Heart left ventricle (tissue), 16 donors: ENCODE data around the gene PAQR5. TPM values are rescaled to one million over a fixed set of nuclear protein-coding genes. Genes with fewer than 3 reads are reported as not detected.

Experiments used
- ATAC-seq, 4 donors: fragments of 200-7000 bp; cut with Tn5 transposase; one replicate each; pipeline ENCODE4 v1.9.1; 2020 to 2022; ENCODE audit warnings: moderate library complexity in 4 of 4, mild to moderate bottlenecking in 3 of 4, moderate number of reproducible peaks in 1 of 4
- DNase-seq, 5 donors: peaks; one replicate each; pipeline ENCODE4 v3.0.0-alpha.2; 2020
- H3K27ac ChIP-seq, 12 donors: fragments of 200-600 bp; sonication (generic) in 4 of 12; one replicate each; pipeline versions ENCODE4 v1.5.0 to v1.8.0; 2016 to 2022; ENCODE audit warnings: mild to moderate bottlenecking in 2 of 12
- H3K27me3 ChIP-seq, 9 donors: fragments of 200-600 bp; sonication (generic) in 2 of 9; one replicate each; pipeline versions ENCODE4 v1.5.1 to v1.8.0; 2016 to 2022; ENCODE audit warnings: mild to moderate bottlenecking in 3 of 9
- H3K36me3 ChIP-seq, 9 donors: fragments of 200-600 bp; sonication (generic) in 2 of 9; one replicate each; pipeline versions ENCODE4 v1.5.0 to v1.8.0; 2018 to 2022; ENCODE audit warnings: mild to moderate bottlenecking in 2 of 9
- H3K4me1 ChIP-seq, 12 donors: fragments of 200-600 bp; sonication (generic) in 4 of 12; one replicate each; pipeline versions ENCODE4 v1.5.0 to v1.8.0; 2016 to 2022; ENCODE audit warnings: mild to moderate bottlenecking in 3 of 12
- H3K4me3 ChIP-seq, 12 donors: fragments of 200-600 bp; sonication (generic) in 4 of 12; one replicate each; pipeline versions ENCODE4 v1.5.0 to v1.8.0; 2017 to 2022; ENCODE audit warnings: mild to moderate bottlenecking in 9 of 12, moderate library complexity in 4 of 12
- H3K9me3 ChIP-seq, 12 donors: fragments of 200-600 bp; sonication (generic) in 4 of 12; one replicate each; pipeline versions ENCODE4 v1.5.0 to v1.8.0; 2016 to 2022; ENCODE audit warnings: mild to moderate bottlenecking in 1 of 12
- POLR2A ChIP-seq, 2 donors: fragments of 450-650 bp; IDR thresholded peaks; one replicate each; pipeline ENCODE4 v1.6.1; 2017; ENCODE audit warnings: antibody characterized with exemption in 2 of 2, mild to moderate bottlenecking in 2 of 2, moderate library complexity in 2 of 2
- WGBS, 4 donors: extraction: QIAGEN DNeasy Blood & Tissue Kit in 2 of 4; methylation state at CpG; one replicate each; pipeline versions ENCODE4 v1.1.5 to v1.1.7; 2013 to 2018; 5-methylcytosine and 5-hydroxymethylcytosine counted together
- intact Hi-C, 10 donors: fragments of 100-400 bp; cut with DNase I; formaldehyde crosslinking; loops; one replicate each; pipeline versions ENCODE4 v1.11.1 to v1.14.2; 2022
- polyA plus RNA-seq, 2 donors: library from polyadenylated mRNA; stranded (reverse); fragments of 200-250 nt; gene quantifications; one replicate each; pipeline ENCODE4 v1.2.3, GENCODE V29; 2013
- total RNA-seq, 9 donors: library from RNA; depleted of rRNA in 2 of 9; stranded (reverse); fragments of >200 nt in 2 of 9; fragmentation: NEBNext Ultra II Directional in 3 of 9; extraction: Animal tissue kit (Norgen Biotek cat#: 25700) in 3 of 9; gene quantifications; one replicate each; pipeline versions ENCODE4 v1.1.0 to v1.2.4, GENCODE V29; 2016 to 2023
- TF ChIP-seq, protein P1 (sequence below), 12 donors: fragments of 200-600 bp; sonication (generic) in 4 of 12; IDR thresholded peaks; one replicate each; pipeline versions ENCODE4 v1.5.0 to v1.8.0; 2018 to 2022; ENCODE audit warnings: antibody characterized with exemption in 12 of 12, mild to moderate bottlenecking in 5 of 12
- donor health status: ischemic (EF 13 %, LVEDD 7.1; RV severe dilation, severe dysfunction).
- donor health status: healthy with polysubstance abuse.
- donor health status: DM: no; HTN: yes; CAD: no.
- donor health status: DM: no; HTN: no; CAD: no.
- donor health status: ischemic (EF 25% LVEDD 6.9; RV normal size, moderate dysfunction).
- donor health status: ischemic (EF 25% LVEDD 5.7; RV mildly dilated, moderate dysfunction).
- donor health status: healthy.
- donor health status: DM: yes; HTN: yes; CAD: no.
- donor health status: ischemic (EF 35%, LVEDD 5.7; RV mildly dilated, moderate dysfunction).
- donor health status: nonischemic (EF 11% LVEDD 7.7; RV severe dilation, severe dysfunction).
- donor health status: DM: yes; HTN: yes; CAD: no.
- donor health status: PGD.
- donor health status: ischemic (EF 29% LVEDD 5.4; RV normal size, mild dysfunction).
- donor health status: nonischemic (EF 23%, LVEDD 6.1; RV moderate dilation, normal function).

Gene PAQR5
- total and polyA plus RNA-seq, 11 donors = 0.27 to 1.6 (median 1.1) TPM

DNA sequence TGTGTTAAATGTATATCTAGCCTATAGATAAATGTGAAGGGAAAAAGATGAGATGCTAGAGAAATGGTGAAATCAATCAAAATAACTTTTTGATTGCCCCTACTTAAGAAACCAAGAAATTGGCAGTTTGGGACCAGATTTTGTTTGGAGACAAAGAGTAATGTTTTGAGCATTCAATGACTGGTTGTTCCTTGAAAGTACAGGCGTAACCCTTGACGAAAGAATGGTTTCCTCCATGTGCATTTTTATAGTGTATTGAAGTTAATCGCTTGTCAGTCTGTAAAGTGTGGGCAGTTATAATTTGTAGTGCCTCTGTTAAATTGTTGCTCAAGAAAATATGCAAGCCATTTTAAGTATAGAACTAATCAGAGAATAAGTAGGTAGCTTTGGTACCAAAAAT, 116.7 kb downstream of the PAQR5 start:
- intact Hi-C loops = no loop called here
- 69 to 82% (median 76%) methylated on average over 3 of the region's 3 CpGs for WGBS, 4 donors
- no peaks in the 10 kb centered on the region for H3K27me3 ChIP-seq
- no peak overlapping the region for H3K27ac ChIP-seq
- no peaks in the 10 kb centered on the region for H3K9me3 ChIP-seq
- DNase-seq (no peak), ATAC-seq (no peak)
- TF ChIP-seq, protein P1, sequence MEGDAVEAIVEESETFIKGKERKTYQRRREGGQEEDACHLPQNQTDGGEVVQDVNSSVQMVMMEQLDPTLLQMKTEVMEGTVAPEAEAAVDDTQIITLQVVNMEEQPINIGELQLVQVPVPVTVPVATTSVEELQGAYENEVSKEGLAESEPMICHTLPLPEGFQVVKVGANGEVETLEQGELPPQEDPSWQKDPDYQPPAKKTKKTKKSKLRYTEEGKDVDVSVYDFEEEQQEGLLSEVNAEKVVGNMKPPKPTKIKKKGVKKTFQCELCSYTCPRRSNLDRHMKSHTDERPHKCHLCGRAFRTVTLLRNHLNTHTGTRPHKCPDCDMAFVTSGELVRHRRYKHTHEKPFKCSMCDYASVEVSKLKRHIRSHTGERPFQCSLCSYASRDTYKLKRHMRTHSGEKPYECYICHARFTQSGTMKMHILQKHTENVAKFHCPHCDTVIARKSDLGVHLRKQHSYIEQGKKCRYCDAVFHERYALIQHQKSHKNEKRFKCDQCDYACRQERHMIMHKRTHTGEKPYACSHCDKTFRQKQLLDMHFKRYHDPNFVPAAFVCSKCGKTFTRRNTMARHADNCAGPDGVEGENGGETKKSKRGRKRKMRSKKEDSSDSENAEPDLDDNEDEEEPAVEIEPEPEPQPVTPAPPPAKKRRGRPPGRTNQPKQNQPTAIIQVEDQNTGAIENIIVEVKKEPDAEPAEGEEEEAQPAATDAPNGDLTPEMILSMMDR (IDR thresholded peaks at IDR 0.05) = no peak
- TF ChIP-seq POLR2A (IDR thresholded peaks at IDR 0.05) = no peak
- H3K4me3 ChIP-seq = peak overlapping the region in 3 of 12 donors; percentile 79 to 84 (median 80)
- H3K36me3 ChIP-seq = no peaks in the 10 kb centered on the region
- H3K4me1 ChIP-seq = peaks cover 0 to 15% (median 2%) of the 10 kb centered on the region in 12 donors

DNA sequence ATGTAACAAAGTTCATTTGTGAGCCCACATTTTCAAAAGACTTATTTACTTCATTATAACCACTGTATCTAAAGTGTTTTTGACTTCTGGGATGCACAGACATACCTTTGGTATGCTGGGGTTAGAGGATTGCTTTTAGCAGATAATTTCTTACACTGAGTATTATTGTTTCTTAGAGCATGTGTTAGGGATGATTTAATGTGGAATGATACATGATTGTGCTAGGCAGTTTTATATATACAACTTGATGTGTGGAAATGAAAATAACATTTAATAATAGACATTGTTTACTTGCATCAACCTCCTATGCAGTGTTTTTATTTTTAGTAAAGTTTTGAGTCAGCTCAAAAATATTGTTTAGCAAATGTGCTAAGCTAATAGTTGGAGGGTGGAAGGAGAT, 118.9 kb downstream of the PAQR5 start:
- no peak for DNase-seq
- no peak for ATAC-seq
- TF ChIP-seq, protein P1 (IDR thresholded peaks at IDR 0.05) = no peak
- no peak for TF ChIP-seq POLR2A (IDR thresholded peaks at IDR 0.05)
- Histone ChIP-seq H3K4me3 (no peak overlapping the region), H3K27ac (no peak overlapping the region), H3K9me3 (no peaks in the 10 kb centered on the region), H3K36me3 (no peaks in the 10 kb centered on the region), H3K27me3 (no peaks in the 10 kb centered on the region), H3K4me1 (peaks cover 0 to 15% (median 2%) of the 10 kb centered on the region in 12 donors)
- intact Hi-C loops = no loop called here

DNA sequence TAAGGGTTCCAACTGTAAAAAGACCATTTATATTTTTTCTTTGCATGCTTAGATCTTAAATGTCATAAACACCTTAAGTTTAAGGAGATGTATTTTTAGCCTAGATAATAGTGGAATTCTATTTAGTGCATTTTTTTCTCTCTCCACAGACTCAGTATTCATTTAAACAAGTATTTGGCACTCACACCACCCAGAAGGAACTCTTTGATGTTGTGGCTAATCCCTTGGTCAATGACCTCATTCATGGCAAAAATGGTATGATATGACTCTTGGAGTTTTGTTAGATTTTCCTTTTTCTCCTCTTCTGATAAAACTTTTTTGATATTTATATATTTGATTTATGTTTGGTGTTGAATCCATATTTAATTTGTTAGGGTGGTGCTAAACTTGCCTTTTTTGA, 122.8 kb downstream of the PAQR5 start:
- Histone ChIP-seq H3K4me1 (no peaks in the 10 kb centered on the region), H3K36me3 (peaks cover 0 to 4% (median 0%) of the 10 kb centered on the region in 9 donors), H3K27me3 (no peaks in the 10 kb centered on the region), H3K9me3 (no peaks in the 10 kb centered on the region), H3K4me3 (no peak overlapping the region), H3K27ac (no peak overlapping the region)
- DNase-seq (no peak), ATAC-seq (no peak)
- no peak for TF ChIP-seq POLR2A (IDR thresholded peaks at IDR 0.05)
- TF ChIP-seq, protein P1 (IDR thresholded peaks at IDR 0.05) = no peak
- intact Hi-C loops = no loop called here

DNA sequence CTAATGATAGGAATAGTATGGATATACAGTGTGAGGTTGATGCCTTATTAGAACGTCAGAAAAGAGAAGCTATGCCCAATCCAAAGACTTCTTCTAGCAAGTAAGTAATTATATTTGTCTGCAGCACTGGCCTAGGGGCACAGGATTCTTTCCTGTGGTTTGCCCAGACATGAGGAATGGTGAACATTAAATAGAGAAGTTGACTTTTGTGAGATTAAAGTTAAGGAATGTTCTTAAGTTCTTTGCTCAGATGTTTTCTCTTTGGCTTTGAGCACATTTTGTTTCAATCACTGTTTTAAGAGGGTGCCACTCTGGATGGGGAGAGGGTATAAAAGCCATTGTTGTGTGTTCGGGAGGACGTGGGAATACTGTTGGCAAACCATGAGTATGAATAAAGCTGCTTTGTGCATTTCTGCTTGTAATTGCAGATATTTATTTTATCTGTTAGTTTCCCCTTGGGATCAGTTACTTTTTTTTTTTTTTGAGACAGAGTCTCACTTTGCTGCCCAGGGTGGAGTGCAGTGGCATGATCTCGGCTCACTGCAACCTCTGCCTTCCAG, 123.7 kb downstream of the PAQR5 start:
- Histone ChIP-seq H3K9me3 (no peaks in the 10 kb centered on the region), H3K36me3 (peaks cover 0 to 7% (median 0%) of the 10 kb centered on the region in 9 donors), H3K4me1 (no peaks in the 10 kb centered on the region), H3K4me3 (no peak overlapping the region), H3K27ac (no peak overlapping the region), H3K27me3 (no peaks in the 10 kb centered on the region)
- no peak for ATAC-seq
- intact Hi-C loops = no loop called here
- TF ChIP-seq POLR2A (IDR thresholded peaks at IDR 0.05) = no peak
- TF ChIP-seq, protein P1 (IDR thresholded peaks at IDR 0.05) = no peak
- no peak for DNase-seq
- WGBS, 4 donors = 85 to 95% (median 90%) methylated on average over 4 of the region's 4 CpGs
